SH-SY5Y (cell line): ENCODE data around the gene CNIH4.

Source experiments
- GATA2 ChIP-seq: IDR thresholded peaks from 2 replicates; pipeline ENCODE4 v1.6.1; 2011; ENCODE audit warnings: mild to moderate bottlenecking, low read depth, low read length
- GATA3 ChIP-seq: IDR thresholded peaks from 2 replicates; pipeline ENCODE4 v1.6.1; 2011; ENCODE audit warnings: low read depth, mild to moderate bottlenecking, low read length, moderate library complexity

GRCh38 chr1:224378855-224379631 is 22.4 kb downstream of the CNIH4 start:
- TF ChIP-seq GATA2, result no peak
- TF ChIP-seq GATA3, result no peak
